SU-DHL-6 (cell line): ENCODE results near the gene CHD1L.
A peak's percentile ranks its signal among the peaks of the same experiment; 100 is the strongest.

Experiments used
- H2AFZ ChIP-seq: fragments of 200-600 bp; sonication (generic); 2 replicates; pipeline ENCODE4 v1.6.1; 2014; ENCODE audit warnings: low read depth, mild to moderate bottlenecking, moderate library complexity, mixed read lengths, antibody characterized with exemption, low read length; ENCODE audit not compliant: severe bottlenecking
- H3F3A ChIP-seq: fragments of 200-600 bp; shearing (Covaris generic); 2 replicates; pipeline ENCODE4 v1.6.0; 2016; ENCODE audit warnings: antibody characterized with exemption, mild to moderate bottlenecking; ENCODE audit not compliant: insufficient read depth
- H3K27ac ChIP-seq: fragments of 200-600 bp; sonication (generic); 2 replicates; pipeline ENCODE4 v1.5.1; 2016; ENCODE audit warnings: low read depth, mild to moderate bottlenecking, low read length, moderate library complexity, mixed read lengths
- H3K27me3 ChIP-seq: fragments of 200-600 bp; sonication (generic), shearing (Covaris generic); 2 replicates; pipeline ENCODE4 v1.6.0; 2014; ENCODE audit warnings: mild to moderate bottlenecking, low read length
- H3K36me3 ChIP-seq: fragments of 200-600 bp; sonication (generic); 2 replicates; pipeline ENCODE4 v1.6.1; 2014; ENCODE audit warnings: mild to moderate bottlenecking, low read length, mixed read lengths
- H3K4me2 ChIP-seq: fragments of 300-600, 200-600 bp; shearing (Covaris generic), sonication (generic); 2 replicates; pipeline ENCODE4 v1.6.0; 2014; ENCODE audit warnings: low read length, low read depth, mild to moderate bottlenecking; ENCODE audit not compliant: poor library complexity, severe bottlenecking
- H3K4me3 ChIP-seq: fragments of 200-600 bp; sonication (generic); 2 replicates; pipeline ENCODE4 v1.5.1; 2014; ENCODE audit warnings: antibody characterized with exemption, low read length, mild to moderate bottlenecking, mixed read lengths; ENCODE audit not compliant: insufficient read depth, poor library complexity, severe bottlenecking
- H3K79me2 ChIP-seq: fragments of 200-600 bp; sonication (generic); 2 replicates; pipeline ENCODE4 v1.6.1; 2014; ENCODE audit warnings: mild to moderate bottlenecking, low read length, moderate library complexity; ENCODE audit not compliant: insufficient read depth
- H3K9ac ChIP-seq: fragments of 200-600 bp; sonication (generic); 2 replicates; pipeline ENCODE4 v1.7.0; 2014; ENCODE audit warnings: mild to moderate bottlenecking, low read length
- H3K9me2 ChIP-seq: fragments of 200-600 bp; sonication (generic); replicated peaks from 2 replicates; pipeline ENCODE4 v1.6.1; 2014; ENCODE audit warnings: low read length; ENCODE audit not compliant: insufficient read depth
- H3K9me3 ChIP-seq: fragments of 200-600 bp; sonication (generic); 2 replicates; pipeline ENCODE4 v1.6.1; 2014; ENCODE audit warnings: low read length, mixed read lengths; ENCODE audit not compliant: insufficient read depth
- H4K20me1 ChIP-seq: fragments of 200-600 bp; sonication (generic); 2 replicates; pipeline ENCODE4 v1.6.1; 2014; ENCODE audit warnings: low read depth, mild to moderate bottlenecking, antibody characterized with exemption, low read length, moderate library complexity, mixed read lengths
- EZH2phosphoT487 ChIP-seq: fragments of 200-600 bp; sonication (generic), shearing (Covaris generic); conservative IDR thresholded peaks from 2 replicates; pipeline ENCODE4 v1.6.1; 2018; ENCODE audit warnings: mild to moderate bottlenecking, antibody characterized with exemption, low read length, moderate library complexity, mixed read lengths
- TF ChIP-seq, protein P1 (sequence below): fragments of 200-600 bp; sonication (generic); IDR thresholded peaks from one replicate; pipeline ENCODE4 v1.5.1; 2017; ENCODE audit warnings: antibody characterized with exemption, mild to moderate bottlenecking, low read length, moderate library complexity; ENCODE audit not compliant: insufficient read depth, poor library complexity, severe bottlenecking

Gene CHD1L

DNA sequence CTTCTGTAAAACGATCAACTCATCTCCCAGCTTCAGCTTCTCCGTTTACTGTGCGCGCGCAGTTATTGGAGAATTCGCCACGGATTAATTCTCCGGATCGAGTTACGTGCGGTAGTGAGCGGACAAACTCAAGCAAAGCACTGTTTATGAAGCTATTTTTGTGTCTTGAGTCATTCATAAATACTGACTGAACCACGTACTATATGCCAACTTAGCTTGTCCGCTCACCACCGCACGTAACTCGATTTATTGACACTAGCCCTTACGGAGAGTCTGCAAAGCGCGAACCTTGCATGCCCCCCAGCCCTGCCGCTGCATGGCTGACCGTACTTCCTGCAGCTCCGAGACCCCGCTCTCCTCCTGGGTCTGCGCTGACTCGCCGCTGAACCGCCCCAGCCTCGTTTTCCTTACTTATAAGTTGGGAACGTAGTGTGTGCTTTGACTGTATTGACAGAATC is 773 bp downstream of the CHD1L start:
- Histone ChIP-seq H4K20me1 (peaks cover 20% of the 10 kb centered on the region), H3K4me3 (peak overlapping the region; percentile 92), H3K4me2 (peak overlapping the region; percentile 77), H3K9me3 (no peaks in the 10 kb centered on the region), H3K9me2 (no peaks in the 10 kb centered on the region), H3F3A (no peaks in the 10 kb centered on the region), H3K36me3 (0 out of 2 replicates have a peak, but pooled peaks cover 4% of the 10 kb centered on the region), H3K9ac (peak overlapping the region; percentile 97), H3K27ac (peak overlapping the region; percentile 76), H3K27me3 (no peaks in the 10 kb centered on the region), H2AFZ (peak overlapping the region; percentile 91), H3K79me2 (peaks cover 55% of the 10 kb centered on the region)
- TF ChIP-seq, protein P1, sequence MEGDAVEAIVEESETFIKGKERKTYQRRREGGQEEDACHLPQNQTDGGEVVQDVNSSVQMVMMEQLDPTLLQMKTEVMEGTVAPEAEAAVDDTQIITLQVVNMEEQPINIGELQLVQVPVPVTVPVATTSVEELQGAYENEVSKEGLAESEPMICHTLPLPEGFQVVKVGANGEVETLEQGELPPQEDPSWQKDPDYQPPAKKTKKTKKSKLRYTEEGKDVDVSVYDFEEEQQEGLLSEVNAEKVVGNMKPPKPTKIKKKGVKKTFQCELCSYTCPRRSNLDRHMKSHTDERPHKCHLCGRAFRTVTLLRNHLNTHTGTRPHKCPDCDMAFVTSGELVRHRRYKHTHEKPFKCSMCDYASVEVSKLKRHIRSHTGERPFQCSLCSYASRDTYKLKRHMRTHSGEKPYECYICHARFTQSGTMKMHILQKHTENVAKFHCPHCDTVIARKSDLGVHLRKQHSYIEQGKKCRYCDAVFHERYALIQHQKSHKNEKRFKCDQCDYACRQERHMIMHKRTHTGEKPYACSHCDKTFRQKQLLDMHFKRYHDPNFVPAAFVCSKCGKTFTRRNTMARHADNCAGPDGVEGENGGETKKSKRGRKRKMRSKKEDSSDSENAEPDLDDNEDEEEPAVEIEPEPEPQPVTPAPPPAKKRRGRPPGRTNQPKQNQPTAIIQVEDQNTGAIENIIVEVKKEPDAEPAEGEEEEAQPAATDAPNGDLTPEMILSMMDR: no peak
- no peak for TF ChIP-seq EZH2phosphoT487

DNA sequence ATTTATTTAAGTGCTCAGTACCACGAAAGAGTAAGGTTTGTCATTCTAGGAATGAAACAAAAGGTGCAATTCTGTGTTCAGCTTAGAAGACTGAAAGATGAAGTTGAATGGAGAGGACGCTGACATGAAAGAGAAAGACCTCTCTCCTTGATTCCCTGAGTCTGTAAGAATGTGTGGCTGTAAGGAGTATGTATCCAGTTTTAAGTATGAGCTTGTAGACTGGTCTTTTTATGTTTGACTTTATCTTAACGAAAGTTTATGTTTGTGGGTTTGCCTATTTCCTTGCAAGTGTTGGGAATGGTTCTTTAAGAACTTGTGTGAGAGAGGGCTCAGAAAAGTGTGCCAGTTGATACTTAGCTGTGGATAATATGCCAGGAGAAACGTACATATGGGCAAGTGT is 1.4 kb downstream of the CHD1L start:
- H3K9ac ChIP-seq: peak overlapping the region; percentile 97
- H3K4me2 ChIP-seq: peak overlapping the region; percentile 77
- peak overlapping the region; percentile 92 for H3K4me3 ChIP-seq
- peaks cover 20% of the 10 kb centered on the region for H4K20me1 ChIP-seq
- H3K36me3 ChIP-seq: 0 out of 2 replicates have a peak, but pooled peaks cover 4% of the 10 kb centered on the region
- no peaks in the 10 kb centered on the region for H3K27me3 ChIP-seq
- H3K9me2 ChIP-seq: no peaks in the 10 kb centered on the region
- no peaks in the 10 kb centered on the region for H3F3A ChIP-seq
- no peak overlapping the region for H2AFZ ChIP-seq
- no peak for TF ChIP-seq EZH2phosphoT487
- TF ChIP-seq, protein P1: no peak
- H3K27ac ChIP-seq: no peak overlapping the region
- peaks cover 60% of the 10 kb centered on the region for H3K79me2 ChIP-seq
- H3K9me3 ChIP-seq: no peaks in the 10 kb centered on the region

DNA sequence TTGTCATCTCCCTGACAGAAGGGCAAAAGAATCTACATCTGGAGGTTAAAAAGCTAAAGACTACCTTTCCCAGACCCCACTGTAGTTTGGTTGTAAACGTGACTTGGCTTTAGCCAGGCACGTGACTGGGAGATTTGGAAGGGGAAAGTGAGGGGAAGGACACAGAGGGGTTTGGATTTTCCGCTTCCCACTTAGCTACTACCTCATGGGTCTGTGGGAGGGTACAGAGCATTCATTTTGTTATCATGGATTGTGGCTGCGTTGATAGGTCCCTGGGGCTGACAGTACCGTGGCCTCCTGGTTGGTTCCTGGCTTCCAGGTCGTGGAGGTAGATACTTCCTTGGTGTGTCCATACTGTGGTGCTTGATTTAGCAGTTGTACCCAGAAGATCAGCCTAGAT is 2.6 kb downstream of the CHD1L start:
- Histone ChIP-seq H3K9ac (no peak overlapping the region), H3K36me3 (0 out of 2 replicates have a peak, but pooled peaks cover 4% of the 10 kb centered on the region), H3K79me2 (peaks cover 73% of the 10 kb centered on the region), H4K20me1 (peaks cover 23% of the 10 kb centered on the region), H3F3A (no peaks in the 10 kb centered on the region), H3K27me3 (no peaks in the 10 kb centered on the region), H3K9me2 (no peaks in the 10 kb centered on the region), H3K9me3 (no peaks in the 10 kb centered on the region), H3K27ac (no peak overlapping the region), H3K4me3 (no peak overlapping the region), H3K4me2 (peak overlapping the region; percentile 77), H2AFZ (no peak overlapping the region)
- TF ChIP-seq, protein P1: no peak
- TF ChIP-seq EZH2phosphoT487: no peak
